IMR-90 (cell line): ENCODE data around the gene IL23R. TPM values are rescaled to one million over a fixed set of nuclear protein-coding genes. Genes with fewer than 3 reads are reported as not detected.

ENCODE experiments used
- ATAC-seq: fragments of 200-7000 bp; cut with Tn5 transposase; 2 replicates; pipeline ENCODE4 v1.9.1; 2020; ENCODE audit warnings: low read depth, mild to moderate bottlenecking, moderate library complexity
- BruUV-seq: library from RNA; stranded (reverse); fragments of 400-500 nt; replicated peaks from 2 replicates; lab custom pipeline; 2021; lab: Mats Ljungman, UMichigan
- CTCF ChIA-PET: fragments of 300-600 bp; formaldehyde crosslinking; extraction: SDS; loops from one replicate; lab custom pipeline; 2021; ENCODE audit warnings: antibody characterized with exemption; lab: Yijun Ruan, JAX
- POLR2A ChIA-PET: fragments of 300-600 bp; sonication (Branson Sonifier 250); formaldehyde crosslinking; loops from one replicate; lab custom pipeline; 2022; ENCODE audit warnings: antibody characterized with exemption; ENCODE audit not compliant: unreplicated experiment; lab: Charles Lee
- DNase-seq: peaks from one replicate; pipeline ENCODE4 v3.0.0; 2013
- H2AFZ ChIP-seq: replicated peaks from 2 replicates; pipeline ENCODE3; 2013; ENCODE audit warnings: low read length, mild to moderate bottlenecking; ENCODE audit not compliant: poor library complexity
- H2AK5ac ChIP-seq: 2 replicates; pipeline ENCODE4 v1.6.1; 2013; ENCODE audit warnings: low read depth, low read length, inconsistent platforms
- H2AK9ac ChIP-seq: replicated peaks from 2 replicates; pipeline ENCODE3; 2013; ENCODE audit warnings: mild to moderate bottlenecking, low read depth, low read length, moderate library complexity; ENCODE audit not compliant: poor library complexity
- H2BK120ac ChIP-seq: 2 replicates; pipeline ENCODE4 v1.6.1; 2013; ENCODE audit warnings: low read depth, low read length, inconsistent platforms
- H2BK15ac ChIP-seq: 3 replicates; pipeline ENCODE4 v1.6.1; 2013; ENCODE audit warnings: low read depth, low read length, inconsistent platforms
- H2BK20ac ChIP-seq: 2 replicates; pipeline ENCODE4 v1.6.1; 2013; ENCODE audit warnings: low read depth, mild to moderate bottlenecking, inconsistent platforms, low read length, moderate library complexity
- H2BK5ac ChIP-seq: 2 replicates; pipeline ENCODE4 v1.6.1; 2013; ENCODE audit warnings: mild to moderate bottlenecking, low read depth, low read length, inconsistent platforms; ENCODE audit not compliant: poor library complexity, severe bottlenecking
- H3K14ac ChIP-seq: replicated peaks from 2 replicates; pipeline ENCODE4 v1.6.1; 2013; ENCODE audit warnings: low read depth, low read length, inconsistent platforms
- H3K18ac ChIP-seq: 2 replicates; pipeline ENCODE4 v1.6.1; 2013; ENCODE audit warnings: low read depth, low read length, control low read depth
- H3K23ac ChIP-seq: 2 replicates; pipeline ENCODE4 v1.6.1; 2013; ENCODE audit warnings: low read depth, low read length, inconsistent platforms
- H3K27ac ChIP-seq: 2 replicates; pipeline ENCODE4 v1.5.1; 2013; ENCODE audit warnings: mild to moderate bottlenecking, control low read depth, low read length; ENCODE audit not compliant: insufficient read depth
- H3K27me3 ChIP-seq: 2 replicates; pipeline ENCODE4 v1.6.1; 2013; ENCODE audit warnings: low read length; ENCODE audit not compliant: control insufficient read depth, insufficient read depth
- H3K36me3 ChIP-seq: 2 replicates; pipeline ENCODE4 v1.6.1; 2013; ENCODE audit warnings: low read length, mixed read lengths; ENCODE audit not compliant: control insufficient read depth, insufficient read depth
- H3K4ac ChIP-seq: 2 replicates; pipeline ENCODE4 v1.6.1; 2013; ENCODE audit warnings: low read depth, low read length, inconsistent platforms
- H3K4me1 ChIP-seq: 2 replicates; pipeline ENCODE4 v1.6.1; 2013; ENCODE audit warnings: low read length, mixed read lengths; ENCODE audit not compliant: control insufficient read depth, insufficient read depth
- H3K4me2 ChIP-seq: 2 replicates; pipeline ENCODE4 v1.6.1; 2013; ENCODE audit warnings: low read depth, mild to moderate bottlenecking, control low read depth, low read length, moderate library complexity
- H3K4me3 ChIP-seq: 2 replicates; pipeline ENCODE4 v1.5.1; 2013; ENCODE audit warnings: low read depth, mild to moderate bottlenecking, control low read depth, low read length, moderate library complexity; ENCODE audit not compliant: insufficient read depth
- H3K56ac ChIP-seq: 2 replicates; pipeline ENCODE4 v1.6.1; 2013; ENCODE audit warnings: low read length, inconsistent platforms; ENCODE audit not compliant: insufficient read depth; ENCODE audit errors: extremely low read depth
- H3K79me1 ChIP-seq, 2 experiments: 2 replicates each; pipeline ENCODE4 v1.6.1; 2013; ENCODE audit warnings: low read length in 2 of 2, inconsistent platforms in 1 of 2, low read depth in 1 of 2
- H3K9ac ChIP-seq: 2 replicates; pipeline ENCODE4 v1.6.1; 2013; ENCODE audit warnings: low read depth, low read length, control low read depth
- H3K9me1 ChIP-seq: 2 replicates; pipeline ENCODE4 v1.6.1; 2013; ENCODE audit warnings: low read length, inconsistent platforms; ENCODE audit not compliant: insufficient read depth
- H3K9me3 ChIP-seq: 2 replicates; pipeline ENCODE4 v1.6.1; 2013; ENCODE audit warnings: low read length; ENCODE audit not compliant: control insufficient read depth, insufficient read depth
- H4K20me1 ChIP-seq: 2 replicates; pipeline ENCODE4 v1.6.1; 2013; ENCODE audit warnings: low read length, inconsistent platforms; ENCODE audit not compliant: insufficient read depth
- H4K5ac ChIP-seq: 2 replicates; pipeline ENCODE4 v1.6.1; 2013; ENCODE audit warnings: mild to moderate bottlenecking, low read depth, low read length, control low read depth
- H4K8ac ChIP-seq, 2 experiments: 2 replicates each; pipeline ENCODE4 v1.6.1; 2013; ENCODE audit warnings: low read depth in 2 of 2, low read length in 2 of 2, control low read depth in 1 of 2, inconsistent platforms in 1 of 2
- H4K91ac ChIP-seq: 2 replicates; pipeline ENCODE4 v1.6.1; 2013; ENCODE audit warnings: low read depth, low read length, inconsistent platforms; ENCODE audit not compliant: insufficient read depth
- BHLHE40 ChIP-seq: fragments of 150-350 bp; IDR thresholded peaks from 2 replicates; pipeline ENCODE4 v1.6.1; 2016; ENCODE audit warnings: mild to moderate bottlenecking, low read depth, low read length
- CEBPB ChIP-seq: IDR thresholded peaks from 2 replicates; pipeline ENCODE4 v1.6.1; 2012; ENCODE audit warnings: low read depth, low read length, improper control_type of control experiment
- FOS ChIP-seq: fragments of 150-350 bp; IDR thresholded peaks from 2 replicates; pipeline ENCODE4 v1.6.1; 2016; ENCODE audit warnings: low read depth, low read length
- MAZ ChIP-seq: IDR thresholded peaks from 2 replicates; pipeline ENCODE4 v1.6.1; 2012; ENCODE audit warnings: low read depth, mild to moderate bottlenecking, low read length, improper control_type of control experiment, moderate library complexity, borderline replicate concordance
- NFE2L2 ChIP-seq: fragments of 150-350 bp; IDR thresholded peaks from 2 replicates; pipeline ENCODE4 v1.6.1; 2016; ENCODE audit warnings: low read depth, mild to moderate bottlenecking, low read length
- POLR2A ChIP-seq: IDR thresholded peaks from 2 replicates; pipeline ENCODE4 v1.6.1; 2012; ENCODE audit warnings: mild to moderate bottlenecking, low read depth, low read length
- RAD21 ChIP-seq: IDR thresholded peaks from 2 replicates; pipeline ENCODE4 v1.6.1; 2012; ENCODE audit warnings: low read length, improper control_type of control experiment
- RCOR1 ChIP-seq: IDR thresholded peaks from 2 replicates; pipeline ENCODE4 v1.6.1; 2012; ENCODE audit warnings: mild to moderate bottlenecking, low read length, improper control_type of control experiment; ENCODE audit not compliant: insufficient replicate concordance
- RFX5 ChIP-seq: IDR thresholded peaks from 2 replicates; pipeline ENCODE4 v1.8.0; 2012; ENCODE audit warnings: low read depth, mild to moderate bottlenecking, low read length, moderate library complexity
- SMC3 ChIP-seq: fragments of 150-350 bp; IDR thresholded peaks from 2 replicates; pipeline ENCODE4 v1.6.1; 2016; ENCODE audit warnings: low read depth, mild to moderate bottlenecking, antibody characterized with exemption, low read length, moderate library complexity
- WGBS, 2 experiments: methylation state at CpG; one replicate each; pipeline versions ENCODE4 v1.1.5 to v1.1.7; 2013; ENCODE audit warnings: missing lambda C conversion rate in 2 of 2; ENCODE audit not compliant: insufficient read length in 1 of 2; ENCODE audit errors: extremely low coverage in 2 of 2; 5-methylcytosine and 5-hydroxymethylcytosine counted together
- dilution Hi-C: fragments of 300-500 bp; cut with HindIII; formaldehyde crosslinking; loops from one replicate; pipeline ENCODE4 v1.14.3; 2018; ENCODE audit warnings: low sequenced_read_pairs; ENCODE audit not compliant: unreplicated experiment
- in situ Hi-C: fragments of 300-500 bp; cut with MboI; formaldehyde crosslinking; loops from 3 replicates; pipeline ENCODE4 v1.14.3; 2019; ENCODE audit warnings: low sequenced_read_pairs, inconsistent platforms, mixed read lengths
- intact Hi-C: fragments of 100-400 bp; cut with micrococcal nuclease; formaldehyde crosslinking; loops from 2 replicates; pipeline ENCODE4 v1.10.0; 2022
- polyA plus RNA-seq, 3 experiments: library from polyadenylated mRNA; depleted of rRNA; stranded (reverse); fragments of >200 nt; gene quantifications; 2 replicates each; pipeline ENCODE4 v1.2.3, GENCODE V29; 2012; ENCODE audit warnings: low replicate concordance in 1 of 3
- total RNA-seq: library from RNA; depleted of rRNA; stranded (reverse); fragments of >200 nt; gene quantifications from 2 replicates; pipeline ENCODE4 v1.2.3, GENCODE V29; 2012
- TF ChIP-seq, protein P1 (sequence below): conservative IDR thresholded peaks from 2 replicates; pipeline ENCODE4 v1.5.1; 2012; ENCODE audit warnings: mild to moderate bottlenecking, low read depth, low read length, improper control_type of control experiment
- TF ChIP-seq, protein P2 (sequence below): fragments of 150-350 bp; IDR thresholded peaks from 2 replicates; pipeline ENCODE4 v1.6.1; 2017; ENCODE audit warnings: mild to moderate bottlenecking, antibody characterized with exemption, low read length, low read depth
- TF ChIP-seq, protein P3 (sequence below): fragments of 150-350 bp; IDR thresholded peaks from 2 replicates; pipeline ENCODE4 v1.6.1; 2016; ENCODE audit warnings: low read depth, mild to moderate bottlenecking, low read length, moderate library complexity, borderline replicate concordance

The IL23R gene
- total and polyA plus RNA-seq, 2 of the 4 experiments (the other 2 are of a cell fraction), result not detected

DNA sequence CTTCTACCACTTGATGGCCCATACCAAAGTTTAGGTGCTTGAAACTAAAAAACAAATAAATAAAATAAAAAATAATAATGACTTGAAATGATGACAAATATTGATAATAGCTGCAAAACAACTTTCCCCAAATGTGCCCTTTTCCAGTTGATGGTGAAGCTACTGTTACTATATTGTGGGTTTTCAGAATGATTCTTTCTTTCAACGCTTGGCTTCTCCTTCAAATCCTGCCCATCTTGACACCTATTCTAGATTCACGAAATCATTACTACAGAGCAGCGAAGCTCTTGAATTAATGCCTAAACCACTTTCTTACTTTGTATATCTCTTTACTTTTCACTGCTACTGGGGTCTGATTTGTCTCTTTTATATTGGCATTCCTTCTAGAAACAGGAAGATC is 22.3 kb upstream of the IL23R start:
- H3K9ac ChIP-seq, result no peak overlapping the region
- intact Hi-C loops, result no loop called here
- dilution Hi-C loops, result no loop called here
- ChIA-PET POLR2A (no interaction called here), CTCF (interaction anchor here (1.1 to 1.3 kb wide), 3 partner anchors 69 to 148 kb away, joined by 3 to 4 read pairs (median 3); no protein-coding TSS in a partner anchor)
- H4K91ac ChIP-seq, result no peak overlapping the region
- no peaks in the 10 kb centered on the region for H4K20me1 ChIP-seq
- no peaks in the 10 kb centered on the region for H3K27me3 ChIP-seq
- TF ChIP-seq, protein P1, sequence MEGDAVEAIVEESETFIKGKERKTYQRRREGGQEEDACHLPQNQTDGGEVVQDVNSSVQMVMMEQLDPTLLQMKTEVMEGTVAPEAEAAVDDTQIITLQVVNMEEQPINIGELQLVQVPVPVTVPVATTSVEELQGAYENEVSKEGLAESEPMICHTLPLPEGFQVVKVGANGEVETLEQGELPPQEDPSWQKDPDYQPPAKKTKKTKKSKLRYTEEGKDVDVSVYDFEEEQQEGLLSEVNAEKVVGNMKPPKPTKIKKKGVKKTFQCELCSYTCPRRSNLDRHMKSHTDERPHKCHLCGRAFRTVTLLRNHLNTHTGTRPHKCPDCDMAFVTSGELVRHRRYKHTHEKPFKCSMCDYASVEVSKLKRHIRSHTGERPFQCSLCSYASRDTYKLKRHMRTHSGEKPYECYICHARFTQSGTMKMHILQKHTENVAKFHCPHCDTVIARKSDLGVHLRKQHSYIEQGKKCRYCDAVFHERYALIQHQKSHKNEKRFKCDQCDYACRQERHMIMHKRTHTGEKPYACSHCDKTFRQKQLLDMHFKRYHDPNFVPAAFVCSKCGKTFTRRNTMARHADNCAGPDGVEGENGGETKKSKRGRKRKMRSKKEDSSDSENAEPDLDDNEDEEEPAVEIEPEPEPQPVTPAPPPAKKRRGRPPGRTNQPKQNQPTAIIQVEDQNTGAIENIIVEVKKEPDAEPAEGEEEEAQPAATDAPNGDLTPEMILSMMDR, result no peak
- TF ChIP-seq, protein P2, sequence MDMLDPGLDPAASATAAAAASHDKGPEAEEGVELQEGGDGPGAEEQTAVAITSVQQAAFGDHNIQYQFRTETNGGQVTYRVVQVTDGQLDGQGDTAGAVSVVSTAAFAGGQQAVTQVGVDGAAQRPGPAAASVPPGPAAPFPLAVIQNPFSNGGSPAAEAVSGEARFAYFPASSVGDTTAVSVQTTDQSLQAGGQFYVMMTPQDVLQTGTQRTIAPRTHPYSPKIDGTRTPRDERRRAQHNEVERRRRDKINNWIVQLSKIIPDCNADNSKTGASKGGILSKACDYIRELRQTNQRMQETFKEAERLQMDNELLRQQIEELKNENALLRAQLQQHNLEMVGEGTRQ, result no peak
- TF ChIP-seq BHLHE40 (no peak), SMC3 (no peak), POLR2A (no peak), RAD21 (no peak), RFX5 (no peak), RCOR1 (no peak), CEBPB (no peak), MAZ (no peak), FOS (no peak), NFE2L2 (no peak)
- TF ChIP-seq, protein P3, sequence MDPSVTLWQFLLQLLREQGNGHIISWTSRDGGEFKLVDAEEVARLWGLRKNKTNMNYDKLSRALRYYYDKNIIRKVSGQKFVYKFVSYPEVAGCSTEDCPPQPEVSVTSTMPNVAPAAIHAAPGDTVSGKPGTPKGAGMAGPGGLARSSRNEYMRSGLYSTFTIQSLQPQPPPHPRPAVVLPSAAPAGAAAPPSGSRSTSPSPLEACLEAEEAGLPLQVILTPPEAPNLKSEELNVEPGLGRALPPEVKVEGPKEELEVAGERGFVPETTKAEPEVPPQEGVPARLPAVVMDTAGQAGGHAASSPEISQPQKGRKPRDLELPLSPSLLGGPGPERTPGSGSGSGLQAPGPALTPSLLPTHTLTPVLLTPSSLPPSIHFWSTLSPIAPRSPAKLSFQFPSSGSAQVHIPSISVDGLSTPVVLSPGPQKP, result no peak
- no peak overlapping the region for H3K27ac ChIP-seq
- H2AK9ac ChIP-seq, result no peak overlapping the region
- H2BK20ac ChIP-seq, result no peak overlapping the region
- H3K56ac ChIP-seq, result no peak overlapping the region
- in situ Hi-C loops, result no loop called here
- H3K9me3 ChIP-seq, result no peaks in the 10 kb centered on the region
- no peak overlapping the region for H2BK5ac ChIP-seq
- H3K4me1 ChIP-seq, result no peaks in the 10 kb centered on the region
- H2AFZ ChIP-seq, result no peak overlapping the region
- no TSS peak for BruUV-seq
- no peak overlapping the region for H4K8ac ChIP-seq
- H3K4me2 ChIP-seq, result no peak overlapping the region
- WGBS, 2 experiments, result no CpG with 5 or more reads among the region's 3 CpGs
- no peak overlapping the region for H3K23ac ChIP-seq
- H3K18ac ChIP-seq, result no peak overlapping the region
- H2BK120ac ChIP-seq, result no peak overlapping the region
- no peak overlapping the region for H3K14ac ChIP-seq
- no peak overlapping the region for H2AK5ac ChIP-seq
- no peaks in the 10 kb centered on the region for H3K9me1 ChIP-seq
- H3K36me3 ChIP-seq, result no peaks in the 10 kb centered on the region
- no peak overlapping the region for H3K4ac ChIP-seq
- H4K5ac ChIP-seq, result no peak overlapping the region
- no peaks in the 10 kb centered on the region for H3K79me1 ChIP-seq
- DNase-seq (no peak), ATAC-seq (no peak)
- no peak overlapping the region for H3K4me3 ChIP-seq
- no peak overlapping the region for H2BK15ac ChIP-seq
